ENCODE measurements around the gene CACUL1.
A peak's percentile ranks its signal among the peaks of the same experiment; 100 is the strongest.

GRCh38 chr10:118734475-118734874 is 20.3 kb downstream of the CACUL1 start:
- TF ChIP-seq CTCF (IDR thresholded peaks at IDR 0.05) (peak in 1 of 4 experiments; percentile 15), POLR2A (IDR thresholded peaks at IDR 0.05) (no peak), EP300 (IDR thresholded peaks at IDR 0.05) (no peak), POLR2AphosphoS5 (IDR thresholded peaks at IDR 0.05) (no peak)

Measured in sigmoid colon (tissue), 4 donors.